HG03135 (cell line): ENCODE data around the gene ZSCAN25.
"Not testable (repeated sequence)": the region's sequence is repeated elsewhere in the genome, so short reads cannot be mapped to it uniquely, and the experiment has no call there.

Experiments
- ATAC-seq: cut with Tn5 transposase; IDR thresholded peaks from one replicate; pipeline ENCODE4 v1.9.1; 2021; ENCODE audit warnings: mild to moderate bottlenecking, moderate library complexity; ENCODE audit not compliant: unreplicated experiment

Gene ZSCAN25

DNA sequence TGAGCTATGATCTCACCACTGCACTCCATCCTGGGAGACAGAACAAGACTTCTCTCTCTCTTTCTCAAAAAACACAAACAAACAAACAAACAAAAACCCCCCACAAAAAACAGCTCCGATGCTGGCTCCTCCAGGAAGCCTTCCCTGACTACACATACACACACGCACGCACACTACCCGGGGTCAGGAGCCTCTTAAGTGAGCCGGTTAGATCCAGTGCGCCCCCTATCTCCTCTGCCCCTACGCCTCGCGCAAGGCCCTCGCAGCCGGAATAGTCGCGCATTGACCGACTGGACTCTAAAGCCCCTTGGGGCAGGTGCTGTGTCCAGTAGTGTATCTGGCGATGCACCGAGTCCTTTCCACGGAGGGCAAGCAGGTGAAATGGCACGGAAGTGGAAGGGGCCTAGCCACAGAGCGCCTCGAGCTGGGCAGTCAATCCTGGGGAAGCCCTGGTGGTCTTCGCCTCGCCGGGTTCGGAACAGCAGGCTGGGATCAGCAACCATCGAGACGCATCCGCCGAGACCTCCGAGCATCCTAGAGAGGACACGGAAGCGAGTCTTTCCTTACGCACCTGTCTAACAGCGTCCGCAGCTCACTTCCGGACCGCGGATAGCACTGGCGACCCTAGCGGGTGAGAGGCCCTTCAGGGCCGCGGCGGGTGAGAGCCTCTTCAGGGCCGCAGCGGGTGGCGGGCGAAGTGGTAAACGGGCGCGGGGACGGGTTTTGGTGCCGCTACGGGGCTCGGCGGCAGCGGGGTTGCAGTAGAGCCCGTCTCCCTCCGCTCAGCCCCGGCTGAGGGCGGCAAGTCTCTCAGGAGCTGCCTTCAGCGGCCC, at the start of gene ZSCAN25:
TSS of gene ZSCAN25 (plus strand) at position 588 of the 833 bp plus-strand sequence. CDS start 2,661 bp downstream, outside the sequence.
- ATAC-seq: peak; percentile 86

DNA sequence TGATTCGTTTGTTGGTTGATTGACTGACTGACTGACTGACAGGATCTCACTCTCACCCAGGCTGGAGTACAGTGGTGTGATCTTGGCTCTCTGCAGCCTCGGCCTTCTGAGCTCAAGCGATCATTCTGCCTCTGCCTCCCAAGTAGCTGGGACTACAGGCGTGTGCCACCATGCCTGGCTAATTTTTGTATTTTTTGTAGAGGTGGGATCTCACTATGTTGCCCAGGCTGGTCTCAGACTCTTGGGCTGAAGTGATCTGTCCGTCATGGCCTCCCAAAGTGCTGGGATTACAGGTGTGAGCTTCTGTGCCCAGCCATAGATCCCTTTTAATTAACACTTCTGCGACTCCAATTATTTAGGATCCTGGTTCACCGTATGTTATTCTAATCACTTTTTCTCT, 48.0 kb upstream of the ZSCAN25 start:
- ATAC-seq: not testable (repeated sequence)

GRCh38 chr7:99571768-99572167, 45.0 kb upstream of the ZSCAN25 start:
- no peak for ATAC-seq

DNA sequence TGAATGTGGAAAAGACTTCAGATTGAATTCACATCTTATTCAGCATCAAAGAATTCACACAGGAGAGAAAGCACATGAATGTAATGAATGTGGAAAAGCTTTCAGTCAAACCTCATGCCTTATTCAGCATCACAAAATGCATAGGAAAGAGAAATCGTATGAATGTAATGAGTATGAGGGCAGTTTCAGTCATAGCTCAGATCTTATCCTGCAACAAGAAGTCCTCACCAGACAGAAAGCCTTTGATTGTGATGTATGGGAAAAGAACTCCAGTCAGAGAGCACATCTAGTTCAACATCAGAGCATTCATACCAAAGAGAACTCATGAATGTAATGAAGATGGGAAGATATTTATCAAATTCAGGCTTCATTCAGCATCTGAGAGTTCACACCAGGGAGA, 43.5 kb upstream of the ZSCAN25 start:
- no peak for ATAC-seq

DNA sequence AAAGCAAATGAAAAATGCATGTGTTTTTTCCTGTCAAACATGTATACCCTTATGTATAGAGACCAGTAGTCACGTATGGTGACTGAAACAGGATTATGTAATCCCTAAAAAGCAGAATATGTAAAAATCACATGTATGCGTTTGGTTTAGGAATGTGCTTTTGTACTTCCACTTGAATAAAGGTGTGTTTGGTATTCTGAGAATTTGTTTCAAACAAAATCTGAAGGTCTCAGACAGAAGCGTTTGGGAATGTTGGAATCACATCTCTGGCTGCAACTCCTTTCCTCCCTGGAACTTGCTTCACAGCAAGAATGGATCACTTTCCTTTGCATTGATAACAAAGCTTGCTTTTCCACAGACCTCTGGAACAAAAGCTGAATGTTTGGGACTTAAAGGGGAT, 40.5 kb upstream of the ZSCAN25 start:
- no peak for ATAC-seq

DNA sequence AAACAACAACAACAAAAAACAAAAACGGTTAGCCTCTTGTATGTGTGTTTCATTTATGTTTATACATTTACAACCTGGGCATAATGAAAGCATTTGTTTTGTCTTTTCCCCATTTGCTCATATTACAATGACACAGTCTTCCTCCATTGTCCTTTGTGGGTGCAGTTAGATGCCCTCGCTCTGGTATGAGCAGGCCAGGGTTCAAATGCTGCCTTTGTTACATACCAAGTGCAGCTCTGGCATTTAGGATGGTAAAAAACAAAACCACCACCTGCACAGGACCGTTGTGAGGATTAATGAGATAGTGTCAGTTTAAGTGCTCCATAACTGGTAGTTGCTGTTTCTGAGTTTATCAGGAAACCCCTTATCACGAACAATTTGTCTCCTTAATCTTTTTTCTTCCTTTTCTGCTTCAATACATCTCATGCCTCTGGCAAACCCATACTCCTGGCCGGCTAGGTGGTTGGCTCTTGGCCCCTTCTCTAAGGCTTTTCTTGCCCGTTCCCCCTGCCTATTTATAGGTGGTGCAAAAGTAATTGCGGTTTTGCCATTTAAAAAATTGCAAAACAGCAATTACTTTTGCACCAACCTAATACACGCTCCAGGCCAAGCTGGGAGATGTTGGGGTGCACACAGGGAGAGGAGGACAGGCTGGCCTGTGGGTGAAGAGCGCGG, 37.3 kb upstream of the ZSCAN25 start:
- ATAC-seq: no peak

DNA sequence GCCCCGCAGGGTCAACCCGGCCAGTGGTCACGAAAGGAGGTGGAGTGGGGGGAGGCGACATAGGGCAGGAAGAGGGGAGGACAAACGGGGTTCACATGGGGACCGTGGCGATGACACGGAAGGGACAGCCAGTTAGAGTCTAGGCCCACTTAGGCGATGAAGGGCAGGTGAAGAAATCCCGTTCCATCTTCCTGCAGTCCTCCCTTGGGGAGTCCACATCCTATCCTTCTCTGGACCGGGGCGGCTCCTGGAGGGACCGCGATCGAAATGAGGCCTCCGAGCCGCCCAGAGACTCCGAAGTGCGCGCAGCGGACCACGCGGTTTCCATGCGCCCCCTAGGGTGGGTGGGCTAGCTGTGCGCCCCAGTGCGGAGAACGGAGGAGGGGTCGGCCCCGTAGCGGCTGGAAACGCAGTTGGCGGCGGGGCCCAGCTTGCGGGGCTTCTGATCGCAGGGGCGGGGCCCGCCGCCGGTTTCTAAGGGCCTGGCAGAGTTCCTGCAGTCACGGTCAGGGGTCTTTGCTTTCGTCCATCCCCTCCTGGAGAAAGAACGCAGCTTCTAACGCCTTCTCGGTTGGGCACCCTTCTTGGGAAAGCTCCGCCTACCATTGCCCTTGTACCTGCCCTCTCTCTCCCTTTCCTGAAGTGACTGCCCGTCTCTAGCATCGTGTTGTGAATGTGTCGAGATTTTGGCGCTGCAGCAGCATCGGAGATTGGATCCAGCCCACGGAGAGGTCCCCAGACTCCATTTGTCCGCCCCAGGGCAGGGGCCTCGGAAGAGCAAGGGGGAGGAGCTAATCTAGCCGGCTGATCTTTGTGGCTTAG, 36.6 kb upstream of the ZSCAN25 start:
- no peak for ATAC-seq

- ATAC-seq: not testable (repeated sequence)
Measured at GRCh38 chr7:99580778-99581332, 35.9 kb upstream of the ZSCAN25 start.

- no peak for ATAC-seq
Measured at GRCh38 chr7:99588868-99589267, 27.9 kb upstream of the ZSCAN25 start.

GRCh38 chr7:99594948-99595745, 21.6 kb upstream of the ZSCAN25 start:
- ATAC-seq: no peak

GRCh38 chr7:99596408-99596955, 20.3 kb upstream of the ZSCAN25 start:
- no peak for ATAC-seq

DNA sequence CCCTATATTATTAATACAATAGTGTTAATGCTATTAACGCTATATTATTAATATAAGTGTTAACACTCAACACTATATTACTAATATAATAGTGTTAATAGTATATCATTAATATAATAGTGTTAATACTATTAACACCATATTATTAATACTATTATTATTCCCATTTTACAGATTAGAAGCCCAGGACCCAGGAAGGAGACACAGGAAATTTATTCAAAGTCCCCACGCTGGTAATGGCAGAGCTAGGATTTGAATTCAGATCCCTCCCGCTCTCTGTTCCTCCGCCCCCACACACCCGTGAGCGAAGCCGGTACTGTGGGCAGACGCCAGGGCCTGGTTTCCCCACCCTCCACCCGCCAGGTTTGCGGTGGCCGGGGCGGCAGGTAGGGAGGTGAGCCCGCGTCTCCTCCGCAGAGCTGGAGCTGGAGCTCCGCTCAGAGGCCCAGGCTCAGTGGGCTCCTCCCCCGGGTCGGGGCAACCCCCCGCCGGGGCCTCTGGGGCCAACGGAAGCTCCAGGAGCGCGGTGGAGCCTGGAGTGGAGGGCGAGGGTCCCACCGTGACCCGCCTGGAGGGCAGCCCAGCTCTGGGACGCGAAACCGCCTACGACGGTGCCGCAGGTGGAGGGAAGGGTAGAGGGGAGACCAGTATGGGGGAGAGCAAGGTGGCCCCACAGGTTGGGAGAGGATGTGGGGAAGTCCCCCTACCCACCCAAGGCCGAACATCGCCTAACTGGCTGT, 18.8 kb upstream of the ZSCAN25 start, which contains the start of gene TMEM225B:
TSS of gene TMEM225B (plus strand) at position 506 of the 740 bp plus-strand sequence. CDS start 6,122 bp downstream, outside the sequence.
- no peak for ATAC-seq

- no peak for ATAC-seq
Measured at GRCh38 chr7:99599836-99600235, 16.9 kb upstream of the ZSCAN25 start.

DNA sequence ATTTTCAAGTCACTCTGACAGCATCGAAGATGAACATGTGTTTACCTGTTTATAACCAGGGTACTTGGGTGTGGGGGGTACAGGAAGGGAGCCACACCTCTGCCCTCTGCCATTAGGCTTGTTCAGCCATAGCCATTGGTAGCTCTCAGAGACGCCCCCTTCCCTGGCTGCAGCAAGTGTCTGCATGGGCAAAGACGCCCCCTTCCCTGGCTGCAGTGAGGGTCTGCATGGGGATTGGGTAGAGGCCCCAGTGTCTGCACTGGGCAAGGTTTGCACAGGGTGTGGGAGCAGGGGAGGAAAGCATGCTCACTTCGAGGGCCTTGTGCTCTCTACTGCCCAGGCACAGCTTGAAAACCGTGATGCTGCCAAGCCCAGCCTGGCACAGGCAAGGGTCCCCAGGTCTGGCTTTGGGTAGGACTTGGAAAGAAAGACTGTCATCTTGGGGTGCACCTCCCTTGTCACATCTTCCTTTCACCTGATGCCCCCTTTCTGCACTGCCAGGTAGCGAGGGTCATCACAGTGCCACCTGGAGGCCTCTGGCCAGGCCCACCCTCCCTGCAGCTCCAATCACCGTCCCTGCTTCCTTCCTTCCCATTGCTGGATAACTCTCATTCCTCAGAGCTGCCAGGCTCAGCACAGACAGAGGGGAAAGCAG, 15.0 kb upstream of the ZSCAN25 start:
- no peak for ATAC-seq

DNA sequence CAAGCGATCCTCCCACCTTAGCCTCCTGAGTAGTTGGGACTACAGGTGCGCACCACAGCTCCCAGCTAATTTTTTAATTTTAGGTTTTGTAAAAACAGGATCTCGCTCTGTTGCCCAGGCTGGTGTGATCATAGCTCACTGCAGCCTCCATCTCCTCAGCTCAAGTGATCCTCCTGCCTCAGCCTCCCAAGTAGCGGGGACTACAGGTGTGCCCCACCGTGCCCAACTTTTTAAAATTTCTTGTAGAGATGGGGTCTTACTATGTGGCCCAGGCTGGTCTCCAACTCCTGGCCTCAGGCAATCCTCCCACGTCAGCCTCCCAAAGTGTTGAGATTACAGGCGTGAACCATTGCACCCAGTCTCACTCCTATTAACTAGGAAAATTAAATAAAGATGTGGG, 11.2 kb upstream of the ZSCAN25 start:
- no peak for ATAC-seq

GRCh38 chr7:99606531-99606930, 10.2 kb upstream of the ZSCAN25 start:
- ATAC-seq: no peak

- no peak for ATAC-seq
Measured at GRCh38 chr7:99607548-99607947, 9.2 kb upstream of the ZSCAN25 start.

GRCh38 chr7:99614495-99614894, 2.3 kb upstream of the ZSCAN25 start:
- no peak for ATAC-seq

DNA sequence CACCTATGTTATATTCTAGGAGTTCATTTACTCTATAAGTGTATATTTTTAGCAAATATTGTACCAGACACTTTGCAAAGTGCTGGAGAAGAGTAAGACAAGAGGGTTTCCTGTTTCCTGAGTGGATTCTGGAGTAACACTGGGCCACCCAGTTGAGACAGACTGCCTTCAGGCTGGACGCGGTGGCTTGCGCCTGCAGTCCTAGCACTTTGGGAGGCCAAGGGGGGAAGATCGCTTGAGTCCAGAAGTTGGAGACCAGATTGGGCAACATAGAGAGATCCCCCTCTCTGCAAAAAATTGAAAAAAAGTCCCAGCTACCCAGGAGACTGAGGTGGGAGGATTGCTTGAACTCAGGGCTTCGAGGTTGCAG, 772 bp upstream of the ZSCAN25 start:
- no peak for ATAC-seq
